Suprapubic skin (tissue), 4 donors: ENCODE measurements around the gene CACNA1A. TPM values are rescaled to one million over a fixed set of nuclear protein-coding genes. Genes with fewer than 3 reads are reported as not detected.

Source experiments
- DNase-seq, 2 donors: peaks; one replicate each; pipeline ENCODE4 v3.0.0-alpha.2; 2019; ENCODE audit warnings: low spot score in 2 of 2
- H3K27ac ChIP-seq: fragments of 200-600 bp; sonication (generic); one replicate; pipeline ENCODE4 v1.5.1; 2019
- H3K27me3 ChIP-seq: fragments of 200-600 bp; sonication (generic); one replicate; pipeline ENCODE4 v1.5.1; 2019
- H3K36me3 ChIP-seq: fragments of 200-600 bp; sonication (generic); one replicate; pipeline ENCODE4 v1.5.1; 2019
- H3K4me1 ChIP-seq: fragments of 200-600 bp; sonication (generic); one replicate; pipeline ENCODE4 v1.5.1; 2019
- H3K4me3 ChIP-seq: fragments of 200-600 bp; sonication (generic); one replicate; pipeline ENCODE4 v1.5.1; 2019; ENCODE audit warnings: mild to moderate bottlenecking
- H3K9me3 ChIP-seq: fragments of 200-600 bp; sonication (generic); one replicate; pipeline ENCODE4 v1.5.1; 2019
- EP300 ChIP-seq: sonication (generic); formaldehyde crosslinking; IDR thresholded peaks from one replicate; pipeline ENCODE4 v1.6.1; 2017; ENCODE audit warnings: antibody characterized with exemption
- POLR2A ChIP-seq, 2 donors: fragments of 450-650 bp; IDR thresholded peaks; one replicate each; pipeline ENCODE4 v1.6.1; 2017; ENCODE audit warnings: antibody characterized with exemption in 2 of 2, mild to moderate bottlenecking in 2 of 2, moderate library complexity in 2 of 2
- POLR2AphosphoS5 ChIP-seq, 3 donors: sonication (generic); formaldehyde crosslinking; IDR thresholded peaks; one replicate each; pipeline ENCODE4 v1.6.1; 2017; ENCODE audit warnings: antibody characterized with exemption in 3 of 3
- WGBS: methylation state at CpG from one replicate; pipeline ENCODE4 v1.1.5; 2018; 5-methylcytosine and 5-hydroxymethylcytosine counted together
- total RNA-seq, 4 donors: library from RNA; depleted of rRNA; stranded (reverse); fragments of >200 nt; gene quantifications; one replicate each; pipeline ENCODE4 v1.1.0, GENCODE V29; 2016
- TF ChIP-seq, protein P1 (sequence below), 2 donors: fragments of 200-600 bp in 1 of 2; fragments of 450-650 bp in 1 of 2; sonication (generic) in 1 of 2; IDR thresholded peaks; one replicate each; pipeline ENCODE4 v1.5.1; 2016 to 2019; ENCODE audit warnings: antibody characterized with exemption in 2 of 2, mild to moderate bottlenecking in 1 of 2, moderate library complexity in 1 of 2

CACNA1A gene
- total RNA-seq, 4 donors from 2014 or later: 0.26 to 0.42 (median 0.35) TPM

DNA sequence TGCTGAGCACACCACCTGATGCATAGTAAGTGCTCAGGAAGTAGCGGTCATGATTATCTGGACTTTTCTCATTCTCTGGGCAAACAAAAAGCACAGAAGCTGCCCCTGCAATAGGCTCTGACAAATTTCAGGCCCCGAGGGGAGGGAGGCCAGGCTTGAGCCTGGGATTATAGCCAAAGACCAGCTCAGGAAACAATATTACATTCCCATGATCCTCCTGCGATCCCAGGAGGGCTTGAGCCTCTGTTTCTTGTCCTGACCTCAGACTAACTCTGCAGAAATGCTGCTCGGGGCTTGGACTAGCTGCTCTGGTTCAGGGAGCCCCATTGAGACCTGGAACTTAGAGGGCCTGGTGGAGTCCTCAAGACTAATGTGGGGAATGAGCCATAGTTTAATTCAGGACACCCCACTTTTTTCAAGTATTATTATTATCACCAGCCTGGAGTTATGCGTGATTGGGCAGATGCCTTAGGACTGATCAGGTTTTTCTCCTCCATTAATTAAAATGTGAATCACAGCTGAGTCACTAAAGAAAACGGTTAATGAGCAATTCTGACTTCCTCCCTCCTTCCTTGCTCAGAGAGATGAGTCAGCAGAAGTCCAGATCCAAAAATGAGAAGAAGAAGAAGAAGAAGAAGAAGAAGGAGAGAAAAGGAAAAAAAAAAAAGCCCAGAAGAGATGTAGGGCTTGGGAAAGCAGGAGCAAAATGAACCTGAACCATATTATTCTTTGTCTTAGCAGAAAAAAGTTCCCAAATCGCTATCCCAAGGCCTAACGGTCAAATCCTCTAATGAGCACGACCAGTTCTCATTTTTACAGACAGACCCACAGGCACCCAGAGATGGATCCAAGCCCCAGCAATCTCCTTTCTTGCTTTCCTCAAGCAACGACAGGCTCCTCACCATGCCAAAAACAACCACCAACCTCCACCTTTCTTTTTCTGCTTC is 107.2 kb downstream of the CACNA1A start:
- Histone ChIP-seq H3K4me1 (peaks cover 4% of the 10 kb centered on the region), H3K27me3 (peaks cover 24% of the 10 kb centered on the region), H3K27ac (no peak overlapping the region), H3K9me3 (no peaks in the 10 kb centered on the region), H3K36me3 (no peaks in the 10 kb centered on the region), H3K4me3 (no peak overlapping the region)
- 48% methylated on average over 10 of the region's 10 CpGs for WGBS
- DNase-seq: no peak
- TF ChIP-seq EP300 (no peak), POLR2A (IDR thresholded peaks at IDR 0.05) (no peak), POLR2AphosphoS5 (IDR thresholded peaks at IDR 0.05) (no peak)
- TF ChIP-seq, protein P1, sequence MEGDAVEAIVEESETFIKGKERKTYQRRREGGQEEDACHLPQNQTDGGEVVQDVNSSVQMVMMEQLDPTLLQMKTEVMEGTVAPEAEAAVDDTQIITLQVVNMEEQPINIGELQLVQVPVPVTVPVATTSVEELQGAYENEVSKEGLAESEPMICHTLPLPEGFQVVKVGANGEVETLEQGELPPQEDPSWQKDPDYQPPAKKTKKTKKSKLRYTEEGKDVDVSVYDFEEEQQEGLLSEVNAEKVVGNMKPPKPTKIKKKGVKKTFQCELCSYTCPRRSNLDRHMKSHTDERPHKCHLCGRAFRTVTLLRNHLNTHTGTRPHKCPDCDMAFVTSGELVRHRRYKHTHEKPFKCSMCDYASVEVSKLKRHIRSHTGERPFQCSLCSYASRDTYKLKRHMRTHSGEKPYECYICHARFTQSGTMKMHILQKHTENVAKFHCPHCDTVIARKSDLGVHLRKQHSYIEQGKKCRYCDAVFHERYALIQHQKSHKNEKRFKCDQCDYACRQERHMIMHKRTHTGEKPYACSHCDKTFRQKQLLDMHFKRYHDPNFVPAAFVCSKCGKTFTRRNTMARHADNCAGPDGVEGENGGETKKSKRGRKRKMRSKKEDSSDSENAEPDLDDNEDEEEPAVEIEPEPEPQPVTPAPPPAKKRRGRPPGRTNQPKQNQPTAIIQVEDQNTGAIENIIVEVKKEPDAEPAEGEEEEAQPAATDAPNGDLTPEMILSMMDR (IDR thresholded peaks at IDR 0.05): no peak

DNA sequence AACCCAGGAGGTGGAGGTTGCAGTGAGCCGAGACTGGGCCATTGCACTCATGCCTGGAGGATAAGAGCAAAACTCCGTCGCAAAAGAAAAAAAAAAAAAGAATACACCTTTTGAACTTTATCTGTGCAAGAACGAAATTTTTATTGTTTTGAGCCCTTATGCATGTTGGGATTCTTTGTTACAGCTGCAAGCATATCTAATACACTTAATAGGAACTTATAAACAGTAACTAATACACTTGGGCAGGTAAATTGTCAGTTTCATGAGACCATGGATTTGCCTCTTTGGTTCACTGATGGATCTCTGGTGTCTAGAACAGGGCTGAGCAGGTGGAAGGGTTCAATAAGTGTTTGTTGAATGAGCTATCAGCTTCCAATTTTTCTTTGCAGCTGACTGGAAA is 108.1 kb downstream of the CACNA1A start:
- Histone ChIP-seq H3K27me3 (peaks cover 32% of the 10 kb centered on the region), H3K27ac (no peak overlapping the region), H3K4me3 (no peak overlapping the region), H3K4me1 (peaks cover 4% of the 10 kb centered on the region), H3K36me3 (no peaks in the 10 kb centered on the region), H3K9me3 (no peaks in the 10 kb centered on the region)
- no peak for DNase-seq
- no peak for TF ChIP-seq POLR2AphosphoS5 (IDR thresholded peaks at IDR 0.05)
- TF ChIP-seq POLR2A (IDR thresholded peaks at IDR 0.05): no peak
- no peak for TF ChIP-seq EP300
- TF ChIP-seq, protein P1 (IDR thresholded peaks at IDR 0.05): no peak
- 91% methylated on average over 4 of the region's 4 CpGs for WGBS

DNA sequence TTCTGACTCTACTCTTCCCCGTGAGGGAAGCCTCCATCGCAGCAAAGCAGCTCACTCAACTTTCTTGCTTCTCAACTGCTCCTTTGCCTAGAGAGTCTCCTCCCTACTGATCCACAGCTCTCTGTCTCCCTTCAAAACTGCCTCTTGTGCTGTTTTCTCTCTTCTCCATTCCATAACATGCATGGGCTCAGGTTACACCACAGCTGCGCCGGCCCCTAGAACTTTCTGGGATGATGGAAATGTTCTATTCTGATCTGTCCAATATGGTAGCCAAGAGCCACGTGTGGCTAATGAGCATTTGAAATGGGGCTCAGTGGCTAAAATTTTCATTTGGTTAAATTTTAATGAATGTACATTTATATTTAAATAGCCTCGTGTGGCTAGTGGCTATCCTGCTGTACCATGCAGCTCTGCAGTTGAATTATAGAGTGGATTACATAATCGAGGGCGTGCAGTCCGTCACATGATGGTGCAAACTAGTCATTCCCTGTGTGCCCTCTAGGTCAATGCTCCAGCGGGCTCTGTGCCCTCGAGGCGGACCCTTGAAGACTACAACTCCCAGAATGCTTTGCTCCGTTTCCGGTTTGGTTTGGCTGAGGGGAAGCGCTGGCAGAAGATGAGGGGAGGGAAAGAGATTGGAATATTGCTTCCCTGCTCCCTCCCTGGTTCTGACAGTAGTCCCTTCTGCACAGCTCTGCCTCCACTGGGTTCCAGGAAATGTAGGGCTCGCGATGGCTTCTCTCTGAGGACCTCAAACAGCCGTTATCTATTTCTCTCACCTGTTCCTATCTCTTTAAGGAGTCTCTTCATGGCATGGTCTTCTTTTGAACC is 109.8 kb downstream of the CACNA1A start:
- Histone ChIP-seq H3K4me1 (peaks cover 4% of the 10 kb centered on the region), H3K36me3 (no peaks in the 10 kb centered on the region), H3K27ac (no peak overlapping the region), H3K9me3 (no peaks in the 10 kb centered on the region), H3K27me3 (peaks cover 42% of the 10 kb centered on the region), H3K4me3 (no peak overlapping the region)
- no peak for DNase-seq
- whole genome bisulfite sequencing: 23% methylated on average over 18 of the region's 18 CpGs
- TF ChIP-seq, protein P1 (IDR thresholded peaks at IDR 0.05): no peak
- TF ChIP-seq POLR2A (IDR thresholded peaks at IDR 0.05): no peak

DNA sequence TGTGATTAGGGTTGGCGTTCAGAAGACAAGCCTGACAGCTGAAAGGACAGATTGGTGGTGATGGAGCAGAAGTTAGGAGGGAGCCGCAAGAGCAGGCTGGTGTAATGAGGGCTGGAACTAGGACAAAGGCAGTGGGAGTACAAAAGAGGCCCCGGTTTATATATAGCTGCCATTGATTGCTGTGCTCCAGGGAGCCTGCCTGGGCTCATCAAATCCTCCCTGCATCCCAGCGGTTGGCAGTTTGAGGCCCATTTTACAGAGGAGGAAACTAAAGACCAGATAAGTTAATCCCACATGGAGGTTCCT is 123.7 kb downstream of the CACNA1A start:
- H3K4me3 ChIP-seq: no peak overlapping the region
- H3K36me3 ChIP-seq: no peaks in the 10 kb centered on the region
- H3K27me3 ChIP-seq: no peaks in the 10 kb centered on the region
- H3K9me3 ChIP-seq: no peaks in the 10 kb centered on the region
- no peak overlapping the region for H3K27ac ChIP-seq
- no peak for DNase-seq
- 80% methylated on average over 4 of the region's 4 CpGs for WGBS
- no peaks in the 10 kb centered on the region for H3K4me1 ChIP-seq
- no peak for TF ChIP-seq EP300
- TF ChIP-seq, protein P1 (IDR thresholded peaks at IDR 0.05): no peak
- no peak for TF ChIP-seq POLR2AphosphoS5 (IDR thresholded peaks at IDR 0.05)
- TF ChIP-seq POLR2A (IDR thresholded peaks at IDR 0.05): no peak
